ENCODE measurements around the gene IGF2R.
A peak's percentile ranks its signal among the peaks of the same experiment; 100 is the strongest.

Gene IGF2R

DNA sequence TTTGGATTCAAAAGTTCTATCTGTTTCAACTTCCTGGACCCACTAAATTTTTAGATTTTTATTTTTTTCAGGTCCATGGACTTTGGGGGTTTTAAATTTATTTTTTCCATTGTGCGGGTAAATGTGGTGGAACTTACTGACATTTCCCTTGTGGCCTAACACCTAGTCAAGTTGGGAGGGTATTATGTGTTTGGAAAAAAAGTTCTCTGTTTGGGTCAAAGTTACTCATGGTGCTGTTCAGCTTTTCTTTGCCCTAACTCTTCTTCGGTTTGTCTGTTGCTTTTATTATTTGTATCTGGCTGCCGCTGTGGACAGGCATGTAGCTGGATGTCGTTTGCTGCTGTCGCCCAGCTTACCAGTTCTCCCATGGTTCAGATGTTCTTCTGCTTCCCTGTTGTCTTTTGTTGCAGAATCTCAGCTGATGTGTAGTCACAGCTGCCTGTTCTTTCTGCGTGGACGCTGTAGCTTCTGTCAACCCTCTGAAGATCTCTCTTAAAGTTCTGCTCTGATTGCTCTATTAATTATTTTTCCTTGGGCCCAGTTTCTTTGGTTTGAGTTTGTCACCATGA lies 7.9 kb downstream of the IGF2R start:
- DNase-seq: no peak

DNA sequence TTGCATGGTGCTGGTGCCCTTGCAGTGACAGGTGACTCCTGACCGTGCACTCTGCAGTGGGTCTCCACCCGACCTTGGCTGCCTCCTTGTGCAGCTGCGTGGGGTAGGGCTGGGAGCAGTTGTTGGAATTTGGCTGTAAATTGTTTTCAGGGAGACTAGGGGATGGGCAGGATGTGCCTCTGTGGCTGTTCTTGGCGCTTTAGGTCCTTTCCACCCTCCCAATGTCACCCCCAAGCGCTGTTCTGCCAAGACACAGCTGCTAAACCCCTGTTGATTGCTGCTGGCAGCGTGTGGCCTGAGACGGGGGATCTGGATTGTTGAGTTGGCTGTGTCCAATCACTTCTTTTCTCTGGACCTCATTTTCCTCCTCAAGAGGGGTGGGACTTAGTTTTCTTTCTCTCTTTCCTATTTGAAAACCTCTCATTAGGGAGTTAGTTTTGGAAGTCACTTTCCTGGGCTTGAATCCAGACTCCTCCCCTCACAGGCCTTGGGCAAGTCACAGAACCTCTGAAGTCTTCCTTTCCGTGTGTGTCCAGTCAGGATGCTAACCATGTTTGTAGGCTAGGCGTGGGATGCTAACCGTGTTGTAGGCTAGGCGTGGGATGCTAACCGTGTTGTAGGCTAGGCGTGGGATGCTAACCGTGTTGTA lies 8.5 kb downstream of the IGF2R start:
- DNase-seq: no peak

DNA sequence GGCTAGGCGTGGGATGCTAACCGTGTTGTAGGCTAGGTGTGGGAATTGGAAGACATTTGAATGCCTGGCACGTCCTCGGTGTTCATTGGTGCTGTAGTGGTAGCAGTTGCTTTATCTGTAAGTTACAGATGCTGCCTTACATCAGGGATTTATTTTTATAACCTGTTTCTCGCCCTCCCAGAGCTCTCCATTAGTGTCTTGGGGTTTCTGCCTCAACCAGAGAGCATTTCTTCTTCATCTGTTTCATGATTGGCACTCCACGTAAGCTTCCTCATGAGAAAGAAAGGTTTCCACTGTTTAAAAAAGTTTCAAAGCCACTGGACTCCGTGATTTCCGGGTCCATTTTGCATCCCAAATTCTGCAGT lies 9.0 kb downstream of the IGF2R start:
- no peak for DNase-seq

DNA sequence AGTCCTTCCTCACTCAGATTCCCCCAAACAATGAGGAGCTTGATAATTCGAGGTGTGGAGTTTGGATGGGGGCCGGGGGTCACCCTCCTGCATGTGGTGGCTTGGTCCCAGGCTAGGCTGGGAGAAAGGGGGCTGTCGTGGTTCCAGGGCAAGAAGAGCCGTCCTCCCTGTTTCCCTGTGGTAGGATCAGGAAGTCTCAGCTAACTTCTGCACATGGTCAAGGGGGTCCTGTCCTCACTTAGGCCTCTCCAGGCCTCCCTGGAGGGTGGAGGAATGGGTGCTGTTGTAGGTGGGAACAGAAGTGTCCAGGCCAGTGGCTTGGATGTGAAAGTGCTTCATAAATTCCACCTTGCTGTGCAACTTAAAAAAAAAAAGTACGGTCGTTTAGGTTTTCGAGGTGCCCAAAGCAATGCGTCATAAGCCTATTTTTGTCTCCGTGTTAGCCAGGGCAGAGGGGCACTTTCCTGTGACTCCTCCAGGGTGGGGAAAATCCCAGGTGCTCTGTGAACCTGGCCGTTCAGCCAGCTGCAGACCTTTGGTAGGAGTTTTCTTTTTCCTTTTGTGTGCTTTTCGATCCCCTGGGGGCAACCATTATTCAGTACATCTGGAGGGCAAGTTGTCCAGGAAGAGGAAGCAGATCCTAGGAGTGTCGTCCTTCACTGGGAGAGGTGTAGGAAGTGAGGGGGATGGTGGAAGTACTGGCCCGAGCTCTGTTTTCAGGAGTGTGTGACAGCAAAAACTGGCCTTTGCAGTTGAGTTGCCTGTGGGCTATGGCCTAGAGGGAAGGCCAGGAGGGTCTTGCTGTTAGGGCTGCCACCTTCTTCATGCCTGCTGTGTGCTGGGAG lies 9.6 kb downstream of the IGF2R start:
- DNase-seq: no peak

DNA sequence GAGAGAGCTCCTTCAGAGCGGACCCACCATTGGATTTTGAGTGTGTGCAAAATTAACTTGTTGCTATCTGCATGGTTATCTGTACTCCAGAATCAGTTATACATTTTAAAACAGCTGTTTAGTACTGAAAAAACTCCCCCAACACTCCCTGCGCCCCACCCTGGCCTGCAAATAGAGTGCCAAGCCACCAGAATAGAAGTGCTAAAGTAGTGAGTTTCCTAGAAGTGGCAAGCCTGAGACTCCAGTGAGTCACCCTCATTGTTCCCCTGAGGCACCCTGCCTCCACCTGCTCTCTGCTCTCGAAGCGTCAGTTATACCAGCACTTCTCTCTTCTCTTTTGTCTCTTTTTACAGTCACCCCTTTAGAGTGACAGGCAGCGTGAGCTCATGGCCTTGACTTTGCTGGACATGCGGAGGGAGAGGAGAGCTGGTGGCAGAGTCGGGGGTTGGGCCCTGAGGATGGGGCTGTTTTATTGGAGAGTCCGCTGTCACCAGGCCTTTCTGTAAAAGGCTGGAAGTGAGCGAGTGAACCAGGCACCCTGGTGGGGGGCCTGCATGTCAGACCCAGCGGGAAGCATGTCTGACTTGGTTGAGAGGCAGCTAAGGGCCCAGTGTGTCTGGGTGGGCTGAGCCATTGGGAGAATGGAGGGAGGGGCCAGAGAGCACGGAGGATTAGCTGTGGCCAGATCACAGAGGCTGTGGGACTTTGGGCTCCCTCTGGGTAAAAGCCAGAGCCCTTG lies 10.4 kb downstream of the IGF2R start:
- DNase-seq: peak; percentile 43 to 66

DNA sequence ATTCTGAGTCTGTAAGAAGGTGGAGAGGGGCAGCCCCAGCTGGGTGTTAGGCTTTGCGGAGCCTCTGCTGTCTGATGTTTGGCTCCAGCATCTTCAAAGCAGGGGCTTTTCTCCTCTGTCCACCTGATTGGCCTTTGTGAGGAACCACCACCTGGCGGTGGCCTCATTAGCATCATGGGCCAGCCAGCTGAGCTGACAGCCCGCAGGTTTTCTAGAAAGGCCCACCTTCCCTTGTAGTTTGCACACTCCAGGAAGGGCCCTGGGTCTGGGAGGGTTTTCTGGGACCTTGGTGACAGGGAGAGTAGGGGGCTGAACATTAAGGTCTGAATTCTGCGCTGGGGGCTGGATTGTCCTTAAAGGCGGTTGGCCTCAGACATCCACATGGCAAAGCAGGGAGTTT lies 11.6 kb downstream of the IGF2R start:
- DNase-seq: no peak

DNA sequence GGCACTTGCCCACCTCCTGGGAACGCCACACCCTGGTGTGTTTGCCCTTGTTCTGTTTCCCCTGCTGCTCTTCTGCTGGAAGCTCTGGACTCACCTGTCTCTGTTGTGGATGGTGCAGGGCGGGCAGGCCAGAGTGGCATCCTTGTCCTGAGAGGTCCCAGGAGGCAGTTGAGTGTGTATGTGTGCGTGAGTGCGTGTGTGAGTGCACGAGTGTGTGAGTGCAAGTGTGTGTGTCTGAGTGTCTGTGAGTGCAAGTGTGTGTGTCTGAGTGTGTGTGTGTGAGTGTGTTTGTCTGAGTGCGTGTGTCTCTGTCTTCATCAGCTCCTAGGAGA lies 12.2 kb downstream of the IGF2R start:
- no peak for DNase-seq

DNA sequence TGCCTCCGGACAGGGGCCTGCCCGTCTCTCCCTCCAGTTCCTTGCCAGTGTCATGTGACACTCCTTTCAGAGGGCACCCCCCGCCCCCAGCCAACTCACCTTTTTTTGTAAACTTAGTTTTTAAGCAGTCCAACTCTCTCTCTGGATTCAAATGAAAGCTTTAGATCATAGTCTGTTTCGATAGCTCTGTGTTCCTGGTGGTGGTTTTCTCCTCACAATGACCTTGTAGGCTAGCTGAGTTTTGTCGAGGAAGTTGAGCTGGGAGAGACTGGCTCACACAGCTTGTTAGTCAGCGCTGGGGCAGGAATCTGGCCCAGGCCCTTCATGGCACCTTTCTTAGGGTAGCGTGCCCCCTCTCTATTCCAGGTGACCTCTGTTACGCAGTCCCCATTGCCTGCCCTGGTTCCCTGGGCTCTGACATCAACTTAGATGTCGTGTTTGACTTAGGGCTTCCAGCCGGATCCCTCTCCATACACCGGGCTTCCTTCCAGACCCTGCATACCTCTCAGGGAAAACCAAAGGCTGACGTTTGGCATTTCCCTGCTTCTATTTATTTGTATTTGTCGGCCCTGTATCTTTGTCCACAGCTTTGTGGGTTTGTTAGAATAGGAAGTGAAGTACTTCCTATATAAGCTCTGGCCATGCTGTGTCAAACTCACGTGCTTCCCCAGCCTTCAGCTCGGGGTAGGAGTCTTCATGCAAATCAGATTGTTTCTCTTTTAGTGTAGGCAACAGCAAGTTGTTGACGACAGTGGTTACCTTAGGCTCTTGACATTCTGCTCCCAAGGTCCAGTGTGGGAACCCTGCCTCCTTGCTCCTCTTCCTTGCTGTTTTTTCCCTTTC lies 12.7 kb downstream of the IGF2R start:
- no peak for DNase-seq

DNA sequence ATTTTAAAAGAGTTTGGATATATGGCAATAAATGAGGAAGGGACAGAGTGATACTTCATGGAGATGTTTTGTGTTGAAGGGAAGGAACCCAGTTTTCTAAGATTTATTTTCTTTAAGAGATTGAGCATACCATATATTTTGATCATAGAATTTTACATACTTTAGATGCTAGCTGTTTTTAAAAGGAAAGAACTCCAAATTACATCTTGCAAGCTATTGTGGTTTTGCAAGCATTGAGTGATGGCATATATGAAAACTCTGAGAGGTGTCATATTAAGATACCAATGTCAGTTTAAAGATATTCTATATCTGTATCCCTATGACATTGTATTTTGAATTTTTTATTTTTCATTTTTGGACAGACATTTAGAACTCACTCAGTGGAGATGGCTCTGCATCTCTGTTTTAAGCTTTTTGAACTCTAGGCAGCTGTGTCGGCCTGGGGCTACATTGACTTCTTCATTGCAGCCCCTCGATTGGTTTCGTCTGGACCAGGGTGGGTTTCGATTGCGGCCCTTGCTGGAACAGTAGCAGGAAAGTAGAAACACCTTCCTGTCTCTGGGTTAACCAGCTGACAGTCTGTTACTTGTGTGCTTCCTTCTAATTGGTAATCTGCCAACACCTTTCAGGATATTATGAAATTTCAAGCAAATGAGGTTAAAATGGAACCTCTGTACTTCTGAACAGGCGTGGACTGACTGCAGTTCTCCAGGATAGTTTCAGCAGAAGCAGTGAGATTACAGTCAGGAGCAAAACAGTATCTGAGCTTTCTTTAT lies 14.0 kb downstream of the IGF2R start:
- DNase-seq: no peak

DNA sequence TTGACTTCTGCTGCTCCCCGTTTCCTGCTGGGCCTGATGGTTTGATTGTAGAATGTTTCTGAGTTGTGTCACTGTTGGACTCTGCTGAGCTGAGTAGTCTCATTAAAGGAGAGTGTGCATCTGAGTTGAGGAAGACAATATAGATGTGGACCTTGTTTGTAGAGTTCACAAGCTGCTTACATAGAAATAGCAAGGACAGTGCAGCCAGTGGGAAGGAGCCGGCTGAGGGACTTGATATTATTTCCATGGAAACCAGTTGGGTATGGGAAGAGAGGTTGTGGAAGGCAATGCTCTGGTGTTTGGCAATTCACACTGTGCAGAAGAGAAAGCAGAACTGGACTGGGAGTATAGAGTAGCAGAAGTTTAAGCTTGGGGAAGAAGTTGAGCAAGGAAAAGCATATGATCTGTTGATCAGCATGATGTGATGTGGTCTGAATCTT lies 14.8 kb downstream of the IGF2R start:
- no peak for DNase-seq

DNA sequence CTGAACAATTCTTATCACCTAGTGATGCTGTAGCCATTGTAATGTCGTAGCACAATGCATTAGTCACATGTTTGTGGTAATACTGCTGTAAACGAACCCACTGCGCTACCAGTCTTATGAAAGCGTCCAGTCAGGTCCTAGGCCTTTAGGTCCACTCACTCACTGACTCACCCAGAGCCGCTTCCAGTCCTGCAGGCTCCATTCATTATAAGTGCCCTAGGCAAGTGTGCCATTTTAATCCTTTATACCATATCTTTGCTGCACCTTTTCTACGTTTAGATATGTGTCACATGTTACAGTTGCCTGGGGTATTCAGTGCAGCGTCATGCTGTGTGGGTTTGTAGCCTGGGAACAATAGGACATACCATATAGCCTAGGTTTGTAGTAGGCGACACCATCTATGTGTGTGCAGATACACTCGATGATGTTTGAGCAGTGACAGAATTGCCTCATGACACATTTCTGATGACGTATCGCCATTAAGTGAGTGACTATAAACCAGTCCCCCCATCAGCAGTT lies 15.4 kb downstream of the IGF2R start:
- DNase-seq: no peak

DNA sequence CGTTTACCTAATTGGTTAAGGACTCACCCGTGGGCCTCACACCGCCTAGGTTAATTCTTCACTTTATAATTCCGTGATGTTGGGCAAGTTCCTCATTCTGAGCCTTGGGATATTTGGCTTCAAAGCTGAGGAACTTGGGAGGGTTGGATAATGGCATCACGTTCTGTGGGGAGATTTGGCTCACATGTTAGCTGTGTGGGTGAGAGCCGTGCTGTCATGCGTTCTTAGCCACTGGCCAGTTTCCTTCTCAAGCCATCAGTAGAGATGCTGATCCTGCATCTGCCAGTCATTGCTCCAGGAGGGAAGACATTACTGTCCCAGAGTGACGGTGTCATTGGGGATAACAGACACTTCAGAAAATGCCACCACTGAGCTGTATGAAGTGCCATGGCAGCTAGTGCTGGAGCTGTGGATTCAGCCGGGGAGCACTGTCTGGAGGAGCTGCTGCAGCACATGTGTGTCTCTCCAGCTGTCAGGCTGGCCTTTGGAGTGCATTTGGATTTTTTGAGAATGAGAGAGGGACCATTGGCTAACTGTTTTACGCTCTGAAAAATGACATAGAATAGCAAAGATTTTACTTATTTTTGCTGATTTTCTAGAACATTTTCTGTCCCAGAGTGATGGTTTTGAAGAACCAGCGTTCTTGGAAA lies 16.5 kb downstream of the IGF2R start:
- DNase-seq: no peak

DNA sequence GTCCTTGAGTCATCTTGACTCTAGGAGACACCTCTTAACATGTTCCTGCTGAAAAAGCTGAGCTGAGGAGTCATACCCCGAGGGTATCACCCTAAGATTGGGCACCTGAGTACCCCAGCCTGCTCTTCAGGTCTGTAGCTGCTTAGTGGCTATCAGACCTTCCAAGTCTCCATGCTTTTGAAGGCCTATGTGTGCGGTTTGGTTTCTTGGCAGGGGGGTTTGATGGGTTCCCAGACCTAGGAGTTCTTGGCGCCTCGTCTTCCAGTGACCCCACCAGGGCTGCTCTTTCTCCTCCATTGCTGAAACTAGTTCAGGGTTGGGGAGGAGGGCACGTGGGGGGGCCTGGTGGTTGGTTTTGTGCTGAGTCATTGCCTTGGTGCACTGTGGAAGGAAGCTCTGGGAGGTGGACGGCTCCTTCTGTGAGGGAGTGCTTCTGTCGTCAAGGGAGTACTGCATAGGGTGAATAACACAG lies 20.1 kb downstream of the IGF2R start:
- DNase-seq: no peak

DNA sequence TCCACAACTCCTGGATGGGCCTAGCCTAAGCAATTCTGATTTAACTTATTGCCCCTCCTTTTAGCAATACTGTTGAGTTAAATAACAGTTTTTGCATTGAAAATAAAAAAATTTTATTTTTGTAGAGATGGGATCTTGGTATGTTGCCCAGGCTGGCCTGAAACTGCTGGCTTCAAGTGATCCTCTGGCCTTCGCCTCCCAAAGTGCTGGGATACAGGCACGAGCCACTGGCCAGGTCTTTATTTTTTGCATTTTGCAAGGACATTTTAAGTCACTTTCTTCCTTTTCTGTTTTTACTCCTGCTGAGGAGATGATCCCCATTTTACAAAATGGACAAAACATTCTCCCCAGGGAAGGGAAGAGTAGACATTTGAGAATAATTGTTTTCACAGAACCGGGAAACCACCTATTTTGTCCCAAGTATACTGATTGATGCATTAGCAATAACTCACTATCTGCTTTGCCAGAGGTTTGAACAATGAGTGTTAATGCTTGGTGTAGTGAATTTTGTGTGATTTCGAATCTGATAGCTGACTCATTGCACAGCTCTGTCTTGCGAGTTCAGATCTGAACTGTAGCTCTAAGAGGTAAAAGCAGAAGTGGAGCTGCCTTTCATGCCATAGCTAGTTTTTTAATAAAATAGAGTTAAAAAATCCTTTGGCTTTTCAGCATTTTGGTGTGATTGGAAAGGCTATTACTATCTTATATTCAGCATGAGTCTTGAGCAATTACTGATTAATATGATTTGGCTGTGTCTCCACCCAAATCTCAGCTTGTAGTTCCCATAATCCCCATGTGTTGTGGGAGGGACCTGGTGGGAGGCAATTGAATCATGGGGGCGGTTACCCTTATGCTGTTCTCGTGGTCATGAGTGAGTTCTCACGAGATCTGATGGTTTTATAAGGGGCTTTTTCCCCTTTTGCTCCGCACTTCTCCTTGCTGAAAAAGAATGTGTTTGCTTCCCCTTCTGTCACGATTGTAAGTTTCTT lies 20.9 kb downstream of the IGF2R start:
- DNase-seq: no peak

DNA sequence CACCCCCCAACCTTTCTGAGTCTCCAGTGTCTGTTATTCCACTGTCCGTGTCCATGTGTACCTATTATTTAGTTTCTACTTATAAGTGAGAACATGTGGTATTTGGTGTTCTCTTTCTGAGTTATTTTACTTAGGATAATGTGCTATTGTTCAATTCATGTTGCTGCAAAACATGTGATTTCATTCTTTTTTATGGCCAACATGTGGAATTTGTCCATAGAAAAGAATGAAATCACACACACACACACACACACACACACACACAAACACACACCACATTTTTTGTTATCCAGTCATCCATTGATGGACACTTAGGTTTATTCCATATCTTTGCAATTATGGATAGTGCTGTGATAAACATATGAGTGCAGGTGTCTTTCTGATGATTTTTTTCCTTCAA lies 23.5 kb downstream of the IGF2R start:
- no peak for DNase-seq

DNA sequence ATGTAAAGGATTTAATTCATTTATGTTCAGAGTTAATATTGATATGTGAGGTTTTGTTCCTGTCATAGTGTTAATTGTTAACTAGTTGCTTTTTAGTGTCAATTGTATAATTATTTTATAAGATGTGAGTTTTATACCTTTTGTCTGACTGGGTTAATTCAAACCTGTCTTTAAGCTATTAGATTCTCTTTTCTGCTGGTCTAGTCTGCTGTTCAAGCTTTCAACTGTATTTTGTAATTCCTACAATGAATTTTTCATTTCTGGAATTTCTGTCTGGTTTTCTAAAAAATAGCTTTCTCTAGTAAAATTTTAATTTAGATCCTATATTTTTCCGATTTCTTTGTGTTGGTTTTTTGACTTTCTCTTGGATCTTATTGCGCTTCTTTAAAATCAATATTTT lies 26.5 kb downstream of the IGF2R start:
- DNase-seq: no peak

DNA sequence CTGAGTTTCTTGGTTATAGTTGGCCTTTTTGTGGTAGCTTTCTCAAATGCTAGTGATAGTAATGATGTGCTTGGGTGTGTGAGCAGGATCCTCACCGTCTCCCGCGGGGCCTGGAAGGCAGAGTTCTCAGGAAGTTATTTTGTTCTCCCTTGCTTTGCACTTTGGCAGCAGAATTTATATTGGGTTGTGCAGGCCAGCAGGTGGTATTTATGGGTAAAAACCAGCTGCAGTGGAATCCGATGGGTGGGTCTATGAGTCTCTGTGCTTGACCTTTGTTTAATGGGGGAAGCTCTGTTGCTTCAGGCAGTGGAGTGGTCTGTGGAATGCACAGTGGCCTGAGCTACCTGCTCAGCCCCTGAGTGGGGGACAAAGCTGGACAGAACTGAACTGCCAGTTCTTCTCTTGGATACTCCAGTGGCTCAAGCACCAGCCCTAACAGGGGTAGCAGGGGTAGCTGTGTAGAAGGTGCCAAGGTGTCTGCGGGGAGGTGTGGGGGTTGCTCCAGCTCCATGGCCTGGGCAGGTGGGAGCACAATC lies 27.3 kb downstream of the IGF2R start:
- no peak for DNase-seq

DNA sequence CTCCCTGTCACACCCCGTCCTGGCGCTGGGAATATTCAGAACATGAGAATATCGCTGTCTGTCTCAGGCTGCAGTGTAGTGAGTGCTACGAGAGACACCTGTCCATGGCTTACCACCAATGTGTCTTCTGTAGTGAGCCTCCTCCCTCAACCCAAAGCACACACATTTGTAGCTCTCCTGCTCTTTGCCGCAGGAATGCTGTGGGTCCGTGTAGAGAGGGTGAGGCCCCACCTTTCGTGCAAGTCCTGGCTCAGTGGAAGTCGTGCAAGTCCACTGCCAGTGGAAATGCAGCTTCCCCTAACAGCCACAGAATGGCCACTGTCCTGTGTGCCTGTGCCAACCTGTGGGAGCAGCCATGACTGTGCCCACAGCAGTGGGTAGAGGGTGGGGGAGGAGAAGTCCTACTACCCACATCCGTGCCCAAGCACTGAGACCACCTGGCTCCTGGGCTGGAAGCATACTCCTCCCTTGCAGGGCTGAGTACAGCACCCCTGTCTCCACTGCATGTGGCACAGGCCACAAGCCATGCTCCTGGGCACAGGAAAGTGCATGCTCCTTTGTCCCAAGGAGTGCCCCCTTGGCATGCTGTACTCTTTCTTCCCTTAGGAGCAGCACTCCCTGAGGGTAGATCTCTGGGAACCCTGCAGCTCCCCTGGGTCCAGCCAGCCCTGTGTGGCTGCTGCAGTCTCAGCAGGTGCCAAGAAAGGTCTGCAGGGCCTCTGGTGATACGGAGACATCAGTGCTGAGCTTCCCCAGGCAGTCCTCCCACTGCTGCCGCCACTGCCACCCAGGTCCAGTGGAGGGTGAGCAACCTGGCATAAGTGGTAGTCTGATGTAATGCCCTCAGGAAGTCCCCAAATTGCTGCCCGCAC lies 28.0 kb downstream of the IGF2R start:
- DNase-seq: no peak

Measured in SHP77 (cell line).